Dedifferentiated amniotic fluid mesenchymal stem cell (primary cell): ENCODE measurements around the gene BIN1.

ENCODE experiments used
- DNase-seq: peaks from one replicate; pipeline ENCODE4 v3.0.0-alpha.2; 2016; ENCODE audit errors: extremely low spot score

The BIN1 gene

GRCh38 chr2:127058954-127059252, 48.1 kb downstream of the BIN1 start:
- no peak for DNase-seq

- no peak for DNase-seq
Measured at GRCh38 chr2:127058246-127058953, 48.6 kb downstream of the BIN1 start.

- DNase-seq: no peak
Measured at GRCh38 chr2:127057371-127058245, 49.3 kb downstream of the BIN1 start.

- DNase-seq: no peak
Measured at GRCh38 chr2:127056631-127057370, 50.2 kb downstream of the BIN1 start.

- no peak for DNase-seq
Measured at GRCh38 chr2:127056086-127056485, 50.9 kb downstream of the BIN1 start.

- DNase-seq: no peak
Measured at GRCh38 chr2:127055786-127056076, 51.2 kb downstream of the BIN1 start.

- no peak for DNase-seq
Measured at GRCh38 chr2:127054996-127055785, 51.8 kb downstream of the BIN1 start.

- no peak for DNase-seq
Measured at GRCh38 chr2:127054604-127054930, 52.4 kb downstream of the BIN1 start.

GRCh38 chr2:127053731-127054603, 53.0 kb downstream of the BIN1 start:
- no peak for DNase-seq

- DNase-seq: no peak
Measured at GRCh38 chr2:127052771-127053691, 53.9 kb downstream of the BIN1 start.

GRCh38 chr2:127052057-127052770, 54.7 kb downstream of the BIN1 start:
- no peak for DNase-seq

- DNase-seq: no peak
Measured at GRCh38 chr2:127051116-127052056, 55.6 kb downstream of the BIN1 start.

- no peak for DNase-seq
Measured at GRCh38 chr2:127050803-127051115, 56.2 kb downstream of the BIN1 start.

GRCh38 chr2:127049927-127050802, 56.8 kb downstream of the BIN1 start:
- peak; percentile 49 for DNase-seq

GRCh38 chr2:127048969-127049897, 57.7 kb downstream of the BIN1 start:
- no peak for DNase-seq

GRCh38 chr2:127048618-127048935, 58.4 kb downstream of the BIN1 start:
- DNase-seq: no peak
